Measurements from ENCODE around the gene CACFD1. TPM values are rescaled to one million over a fixed set of nuclear protein-coding genes. Genes with fewer than 3 reads are reported as not detected.

CACFD1 gene
- total and polyA plus RNA-seq, 2 of the 4 experiments (the other 2 are of a cell fraction) = 2.0 to 6.6 TPM

DNA sequence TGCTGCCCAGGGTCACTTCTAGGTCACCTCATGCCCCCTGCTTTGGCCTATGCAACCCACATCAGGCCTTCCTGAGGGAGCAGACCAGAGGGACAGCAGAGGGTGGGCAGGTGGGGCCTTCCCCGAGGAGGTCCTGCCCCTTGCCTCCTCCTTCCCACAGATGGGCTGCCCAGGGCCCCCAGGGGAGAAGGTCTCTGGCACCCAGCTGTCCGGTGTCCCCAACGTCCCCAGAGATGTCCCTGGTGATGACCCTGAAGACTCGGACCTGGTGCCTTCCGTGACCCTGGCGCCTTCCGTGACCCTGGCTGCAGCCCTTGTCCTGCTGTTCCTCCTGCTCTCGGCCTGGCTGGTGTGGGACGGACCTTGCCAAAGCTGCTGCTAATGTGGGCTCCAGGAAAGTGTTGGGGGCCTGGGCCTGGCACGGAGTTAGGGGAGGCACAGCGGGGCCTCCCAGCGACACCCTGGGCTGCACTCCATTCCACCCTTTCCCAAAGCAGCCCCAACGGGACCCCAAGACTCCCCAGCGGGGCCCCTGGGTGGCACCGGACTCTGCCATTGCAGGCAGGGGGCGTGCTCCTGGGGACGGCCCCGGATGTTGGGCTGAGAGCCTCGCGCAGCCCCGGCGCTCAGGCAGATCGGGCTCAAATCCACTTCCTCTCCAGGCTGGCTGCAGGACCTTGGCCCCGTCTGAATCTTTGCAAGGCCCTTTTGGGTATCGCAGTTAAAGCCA is 25.9 kb downstream of the CACFD1 start (continued):
- TF ChIP-seq BHLHE40 (IDR thresholded peaks at IDR 0.05; ENCODE audit: low read depth, low read length) (no peak), CHD1 (IDR thresholded peaks at IDR 0.05; ENCODE audit: low read depth, low read length) (no peak), MAZ (IDR thresholded peaks at IDR 0.05; ENCODE audit: borderline replicate concordance, low read depth, low read length) (no peak)

DNA sequence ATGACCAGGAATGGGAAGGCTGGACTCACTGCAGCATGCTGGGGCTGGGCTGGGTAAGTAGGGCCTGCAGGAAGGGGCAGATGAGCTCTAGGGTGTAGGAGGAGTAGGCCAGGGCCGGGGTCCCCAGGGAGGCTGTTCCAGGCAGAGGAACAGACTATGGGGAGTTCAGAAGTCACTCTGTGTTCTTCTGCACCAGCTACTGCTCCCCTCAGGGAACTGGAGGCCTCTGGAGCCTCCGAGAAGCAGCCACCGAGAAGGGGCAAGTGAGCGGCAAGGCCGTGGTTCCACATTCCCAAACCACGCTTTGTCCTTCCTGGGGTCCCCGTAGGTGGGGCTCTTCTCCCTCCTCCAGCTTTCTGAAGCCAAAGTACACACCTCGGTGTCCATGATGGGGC is 27.6 kb downstream of the CACFD1 start:
- POLR2A ChIA-PET (ENCODE audit: unreplicated experiment) = no interaction called here
- H3K36me3 ChIP-seq (ENCODE audit: control insufficient read depth, insufficient read depth, low read length) = no peaks in the 10 kb centered on the region
- H3K27me3 ChIP-seq (ENCODE audit: control insufficient read depth, insufficient read depth, low read length) = peaks cover 13% of the 10 kb centered on the region; the same call in 1 of the 2 replicates
- no peaks in the 10 kb centered on the region for H3K9me3 ChIP-seq (ENCODE audit: control insufficient read depth, insufficient read depth, low read length)
- H2BK5ac ChIP-seq (ENCODE audit: low read depth, low read length, poor library complexity, severe bottlenecking) = no peak overlapping the region
- H3K9ac ChIP-seq (ENCODE audit: low read depth, low read length) = no peak overlapping the region
- H2AK5ac ChIP-seq (ENCODE audit: low read depth, low read length) = no peak overlapping the region
- 0 out of 2 replicates have a peak, but pooled peaks cover 5% of the 10 kb centered on the region for H4K20me1 ChIP-seq (ENCODE audit: insufficient read depth, low read length)
- no peak overlapping the region for H3K18ac ChIP-seq (ENCODE audit: low read depth, low read length)
- H2BK15ac ChIP-seq (ENCODE audit: low read depth, low read length) = no peak overlapping the region
- no peak overlapping the region for H2AFZ ChIP-seq (replicated peaks; ENCODE audit: low read length, poor library complexity)
- H3K9me1 ChIP-seq (ENCODE audit: insufficient read depth, low read length) = no peaks in the 10 kb centered on the region; the same call in 1 of the 2 replicates
- in situ Hi-C loops (cut with MboI; ENCODE audit: low sequenced_read_pairs) = loop anchor here (10.0 to 25.0 kb wide), 2 partner anchors 83 to 450 kb away; partner anchors contain the start of gene GTF3C5
- no peak overlapping the region for H4K5ac ChIP-seq (ENCODE audit: low read depth, low read length)
- BruUV-seq (replicated peaks) = no TSS peak
- intact Hi-C loops (cut with micrococcal nuclease) = loop anchor here (2.0 kb wide), 1 partner anchor 131 kb away; the partner anchor contains the start of genes SURF1 and SURF2
- H3K4me1 ChIP-seq (ENCODE audit: control insufficient read depth, insufficient read depth, low read length) = peaks cover 4% of the 10 kb centered on the region; the same call in 1 of the 2 replicates
- H2BK20ac ChIP-seq (ENCODE audit: low read depth, low read length) = no peak overlapping the region
- DNase-seq (no peak), ATAC-seq (ENCODE audit: low read depth) (no peak)
- no peak overlapping the region for H2AK9ac ChIP-seq (replicated peaks; ENCODE audit: low read depth, low read length, poor library complexity)
- H4K91ac ChIP-seq (ENCODE audit: insufficient read depth, low read depth, low read length) = no peak overlapping the region
- H3K4me3 ChIP-seq (ENCODE audit: insufficient read depth, low read depth, low read length) = no peak overlapping the region
- no peaks in the 10 kb centered on the region for H3K79me1 ChIP-seq (ENCODE audit: low read depth in 1 of 2, low read length in 2 of 2)
- CTCF ChIA-PET = no interaction called here
- no peak overlapping the region for H3K4me2 ChIP-seq (ENCODE audit: low read depth, low read length)
- no peak overlapping the region for H3K4ac ChIP-seq (ENCODE audit: low read depth, low read length)
- no peak overlapping the region for H4K8ac ChIP-seq (ENCODE audit: low read depth in 2 of 2, low read length in 2 of 2)
- no peak overlapping the region for H3K56ac ChIP-seq (ENCODE audit: extremely low read depth, insufficient read depth, low read length)
- WGBS, 2 experiments (ENCODE audit: extremely low coverage in 2 of 2, insufficient read length in 1 of 2) = 90% methylated on average over 2 of the region's 8 CpGs; no CpG with 5 or more reads in 1 of the 2 experiments
- no peak overlapping the region for H3K14ac ChIP-seq (replicated peaks; ENCODE audit: low read depth, low read length)
- H3K27ac ChIP-seq (ENCODE audit: insufficient read depth, low read length) = no peak overlapping the region
- H2BK120ac ChIP-seq (ENCODE audit: low read depth, low read length) = no peak overlapping the region
- no peak overlapping the region for H3K23ac ChIP-seq (ENCODE audit: low read depth, low read length)
- dilution Hi-C loops (cut with HindIII; ENCODE audit: low sequenced_read_pairs, unreplicated experiment) = no loop called here
- no peak for TF ChIP-seq RCOR1 (IDR thresholded peaks at IDR 0.05; ENCODE audit: insufficient replicate concordance, low read length)
- no peak for TF ChIP-seq CHD1 (IDR thresholded peaks at IDR 0.05; ENCODE audit: low read depth, low read length)
- no peak for TF ChIP-seq NFE2L2 (IDR thresholded peaks at IDR 0.05; ENCODE audit: low read depth, low read length)
- no peak for TF ChIP-seq BHLHE40 (IDR thresholded peaks at IDR 0.05; ENCODE audit: low read depth, low read length)
- TF ChIP-seq MXI1 (IDR thresholded peaks at IDR 0.05; ENCODE audit: borderline replicate concordance, low read depth, low read length) = no peak
- TF ChIP-seq RAD21 (IDR thresholded peaks at IDR 0.05; ENCODE audit: low read length) = no peak
- no peak for TF ChIP-seq CEBPB (IDR thresholded peaks at IDR 0.05; ENCODE audit: low read depth, low read length)
- TF ChIP-seq POLR2A (IDR thresholded peaks at IDR 0.05; ENCODE audit: low read depth, low read length) = no peak
- no peak for TF ChIP-seq RFX5 (IDR thresholded peaks at IDR 0.05; ENCODE audit: low read depth, low read length)
- no peak for TF ChIP-seq MAZ (IDR thresholded peaks at IDR 0.05; ENCODE audit: borderline replicate concordance, low read depth, low read length)
- TF ChIP-seq ELK1 (IDR thresholded peaks at IDR 0.05; ENCODE audit: borderline replicate concordance, low read depth, low read length) = no peak
- TF ChIP-seq FOS (IDR thresholded peaks at IDR 0.05; ENCODE audit: low read depth, low read length) = no peak
- no peak for TF ChIP-seq CTCF (conservative IDR thresholded peaks at IDR 0.05; ENCODE audit: low read depth, low read length)

Measured in IMR-90 (cell line).